T-helper 2 cell (primary cell): ENCODE data around the gene PTPRD.
"Not testable (repeated sequence)": the region's sequence is repeated elsewhere in the genome, so short reads cannot be mapped to it uniquely, and the experiment has no call there.

Experiments
- DNase-seq, 5 experiments: peaks; one replicate each; pipeline versions ENCODE4 v3.0.0 to v3.0.0-alpha.2; 2012 to 2022

PTPRD gene

GRCh38 chr9:8958358-8958757 lies 1654.4 kb downstream of the PTPRD start:
- DNase-seq, result no peak

DNA sequence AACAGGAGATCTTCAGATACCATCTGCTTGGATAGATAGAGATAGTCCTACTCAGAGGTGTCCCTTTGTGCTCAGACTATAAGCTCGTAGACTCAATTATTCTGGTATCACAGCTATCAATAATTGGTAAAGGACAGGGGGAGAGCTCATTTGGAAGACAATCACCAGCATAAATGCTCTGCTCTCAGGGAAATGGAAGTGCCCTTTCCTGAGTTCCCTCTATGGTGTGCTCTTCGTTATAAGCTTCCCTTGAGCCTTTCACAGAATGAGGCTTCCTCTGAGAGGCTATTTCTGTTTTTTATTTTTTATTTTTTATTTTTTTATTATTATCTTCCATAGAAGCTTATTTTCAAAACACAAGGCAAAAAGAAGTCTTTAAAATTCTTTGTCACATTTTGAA lies 1657.5 kb downstream of the PTPRD start:
- no peak for DNase-seq

GRCh38 chr9:8946461-8946860 lies 1666.3 kb downstream of the PTPRD start:
- DNase-seq, result no peak

DNA sequence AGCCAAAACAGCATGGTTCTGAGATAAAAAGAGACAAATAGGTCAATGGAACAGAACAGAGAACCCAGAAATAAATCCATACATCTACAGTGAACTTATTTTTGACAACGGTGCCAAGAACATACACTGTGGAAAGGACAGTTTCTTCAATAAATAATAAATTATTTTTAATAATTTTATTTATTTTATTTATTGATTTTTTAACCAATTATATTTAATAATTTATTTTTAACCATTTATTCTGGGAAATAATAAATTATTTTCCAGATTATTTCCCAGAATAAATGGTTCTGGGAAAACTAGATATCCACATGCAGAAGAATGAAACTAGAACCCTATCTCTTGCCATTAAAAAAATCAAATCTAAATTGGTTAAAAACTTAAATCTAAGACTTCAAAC lies 1669.4 kb downstream of the PTPRD start:
- no peak for DNase-seq

- DNase-seq, result no peak
Measured at GRCh38 chr9:8940650-8941049, 1672.2 kb downstream of the PTPRD start.

GRCh38 chr9:8926461-8926860 lies 1686.3 kb downstream of the PTPRD start:
- no peak for DNase-seq

GRCh38 chr9:8924562-8924961 lies 1688.2 kb downstream of the PTPRD start:
- no peak for DNase-seq

- DNase-seq, result not testable (repeated sequence)
Measured at GRCh38 chr9:8920478-8921183, 1692.2 kb downstream of the PTPRD start.

GRCh38 chr9:8917956-8918739 lies 1694.7 kb downstream of the PTPRD start:
- DNase-seq, result no peak

GRCh38 chr9:8916771-8917170 lies 1696.0 kb downstream of the PTPRD start:
- no peak for DNase-seq

DNA sequence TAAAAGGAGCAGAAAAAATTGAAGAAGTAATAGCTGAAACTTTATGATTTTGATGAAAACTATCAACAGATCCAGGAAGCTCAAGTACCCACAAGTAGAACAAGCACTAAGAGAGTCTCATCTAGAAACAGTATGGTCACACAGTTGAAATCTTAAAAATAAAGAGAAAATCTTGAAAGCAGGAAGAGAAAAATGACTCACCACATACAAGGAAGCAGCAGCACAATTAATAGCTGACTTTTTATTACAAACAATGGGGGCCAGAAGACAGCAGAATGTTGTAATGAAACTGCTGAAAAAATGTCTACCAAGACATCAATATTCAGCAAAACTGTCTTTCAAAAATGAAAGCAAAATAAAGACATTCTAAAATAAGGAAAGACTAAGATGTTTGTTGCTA lies 1704.9 kb downstream of the PTPRD start:
- DNase-seq, result peak in 1 of 5 experiments; percentile 3

DNA sequence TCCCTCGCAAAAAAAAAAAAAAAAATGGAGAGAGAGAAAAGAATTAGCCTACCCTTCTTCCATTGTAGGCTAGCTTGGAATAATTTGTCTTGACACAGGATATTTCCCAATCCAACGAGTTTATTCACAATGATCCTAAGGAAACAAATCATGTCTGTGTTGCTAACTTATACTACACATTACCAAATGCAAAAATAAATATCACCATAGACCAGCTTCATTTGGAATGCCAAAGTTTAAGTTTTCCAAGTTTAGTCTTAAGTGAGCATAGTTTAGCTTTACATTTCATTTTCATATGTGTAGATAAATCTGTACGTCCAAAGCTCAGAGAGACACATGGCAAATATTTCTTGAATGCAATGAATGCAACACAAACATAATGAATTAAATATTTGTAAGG lies 1707.1 kb downstream of the PTPRD start:
- no peak for DNase-seq

GRCh38 chr9:8904771-8905515 lies 1707.9 kb downstream of the PTPRD start:
- DNase-seq, result no peak

- no peak for DNase-seq
Measured at GRCh38 chr9:8903077-8903476, 1709.7 kb downstream of the PTPRD start.

DNA sequence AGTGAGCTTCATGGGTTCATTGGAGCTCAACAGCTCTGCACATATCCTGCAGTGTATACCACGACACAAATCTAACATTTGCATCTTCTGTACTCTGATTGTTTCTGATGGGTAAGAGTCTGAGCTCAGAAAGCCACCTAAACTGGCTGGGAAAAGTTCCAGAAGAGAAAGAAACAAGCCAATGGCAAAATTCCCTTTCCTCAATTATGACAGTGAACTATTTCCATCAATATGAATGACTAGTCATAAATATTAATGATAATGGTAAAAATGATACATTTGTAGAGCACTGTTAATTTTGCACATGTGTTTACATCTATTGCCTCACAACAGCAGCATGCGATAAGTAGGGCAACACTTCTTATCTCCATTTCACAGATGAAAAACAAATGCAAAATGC lies 1711.7 kb downstream of the PTPRD start:
- DNase-seq, result no peak

DNA sequence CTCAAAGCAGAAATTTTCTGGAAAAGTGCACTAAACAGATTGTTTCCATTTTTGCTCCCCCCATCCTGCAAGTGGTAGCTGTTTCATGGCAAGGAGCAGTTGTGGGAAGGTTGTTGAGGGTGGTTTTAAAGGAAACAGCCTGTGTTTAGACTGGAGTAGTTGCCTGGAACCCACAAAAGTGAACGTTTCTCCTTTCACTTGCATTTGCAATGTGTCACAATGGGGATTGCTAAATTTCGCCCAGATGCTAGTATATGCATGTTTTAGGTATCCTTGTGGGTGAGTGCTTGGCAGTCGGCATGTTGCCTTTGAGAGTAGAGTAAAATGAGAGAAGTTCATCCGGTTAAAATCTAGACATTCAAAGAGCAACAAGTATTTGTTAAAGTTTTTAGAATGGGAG lies 1713.3 kb downstream of the PTPRD start:
- no peak for DNase-seq

DNA sequence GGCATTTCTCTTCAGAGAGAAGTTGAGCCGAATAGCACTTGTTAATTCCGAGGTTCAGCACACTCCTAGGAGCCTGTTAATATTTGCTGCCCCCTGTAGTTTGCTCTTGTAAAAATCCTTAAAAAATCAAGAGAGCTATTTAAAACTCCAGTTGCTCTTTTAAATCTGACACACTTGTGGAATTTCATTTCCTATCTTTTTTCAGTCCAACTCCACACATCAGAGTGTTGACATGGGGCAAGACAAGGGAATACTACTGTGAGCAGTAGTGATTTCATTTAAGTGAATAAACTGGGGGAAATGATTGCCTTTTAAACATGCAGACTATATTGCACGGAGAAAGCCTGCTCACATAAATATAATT lies 1717.0 kb downstream of the PTPRD start:
- peak in 1 of 5 experiments; percentile 12 for DNase-seq

- no peak for DNase-seq
Measured at GRCh38 chr9:8895106-8895860, 1717.5 kb downstream of the PTPRD start.

GRCh38 chr9:8890695-8891094 lies 1722.1 kb downstream of the PTPRD start:
- no peak for DNase-seq

GRCh38 chr9:8889100-8889499 lies 1723.7 kb downstream of the PTPRD start:
- no peak for DNase-seq

DNA sequence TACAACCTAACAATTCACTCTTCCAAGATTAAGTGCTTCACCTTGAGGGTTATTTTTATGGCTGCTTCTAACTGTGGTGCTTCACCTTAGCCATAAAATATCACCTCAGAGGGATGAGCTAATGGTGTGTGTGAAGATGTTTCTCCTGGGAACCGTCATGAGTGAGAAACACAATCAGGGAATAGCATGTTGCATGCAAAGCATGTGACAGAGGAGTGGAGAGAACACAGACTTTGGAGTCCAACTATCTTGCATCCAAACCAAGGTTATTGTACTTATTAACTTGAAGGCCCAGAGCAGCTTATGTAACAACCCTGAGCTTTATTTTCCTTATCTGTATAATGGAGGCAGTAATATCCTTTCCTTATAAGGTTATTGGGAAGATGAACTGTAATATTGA lies 1724.2 kb downstream of the PTPRD start:
- no peak for DNase-seq

DNA sequence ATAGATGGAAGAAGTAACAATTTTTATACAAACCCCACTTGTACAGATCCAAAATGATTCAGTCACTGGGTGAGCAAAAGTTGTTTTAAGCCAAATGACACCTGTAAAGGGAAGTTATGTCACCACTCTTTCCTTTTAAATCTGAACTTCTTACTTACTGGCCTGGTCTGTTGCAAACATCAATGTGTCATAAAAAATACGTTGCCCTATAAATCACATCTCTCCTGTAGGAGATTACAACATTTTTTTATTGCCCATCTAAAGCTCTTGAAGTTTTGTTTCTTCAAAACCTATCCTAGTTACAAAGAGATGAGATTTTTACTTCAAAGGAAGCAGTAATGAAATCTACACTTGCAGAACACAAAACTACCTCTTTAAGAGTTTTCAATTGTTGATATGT lies 1725.4 kb downstream of the PTPRD start:
- no peak for DNase-seq

DNA sequence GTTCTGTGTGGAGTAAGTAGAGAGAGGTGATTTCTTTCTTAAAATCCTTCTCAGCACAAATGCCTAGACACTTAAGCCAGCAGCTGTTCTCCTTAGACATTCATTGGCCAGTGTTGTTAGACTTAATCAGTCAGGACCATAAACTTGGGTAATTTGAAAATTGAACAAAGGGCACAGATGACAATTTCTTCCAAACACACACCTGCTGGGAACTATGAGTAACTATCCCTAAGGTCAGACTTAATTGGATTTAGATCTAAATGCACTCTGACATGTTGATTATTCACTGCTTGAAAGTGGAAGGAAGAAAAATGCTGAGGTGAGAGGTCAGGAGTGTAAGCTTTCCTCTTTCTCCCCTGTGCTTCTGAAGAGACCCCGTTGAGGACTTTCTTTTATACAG lies 1729.5 kb downstream of the PTPRD start:
- DNase-seq, result no peak
